ENCODE measurements around the gene HDLBP. TPM values are rescaled to one million over a fixed set of nuclear protein-coding genes. Genes with fewer than 3 reads are reported as not detected.

The HDLBP gene
- total RNA-seq, 1 donor from 2014 or later = 216 TPM

DNA sequence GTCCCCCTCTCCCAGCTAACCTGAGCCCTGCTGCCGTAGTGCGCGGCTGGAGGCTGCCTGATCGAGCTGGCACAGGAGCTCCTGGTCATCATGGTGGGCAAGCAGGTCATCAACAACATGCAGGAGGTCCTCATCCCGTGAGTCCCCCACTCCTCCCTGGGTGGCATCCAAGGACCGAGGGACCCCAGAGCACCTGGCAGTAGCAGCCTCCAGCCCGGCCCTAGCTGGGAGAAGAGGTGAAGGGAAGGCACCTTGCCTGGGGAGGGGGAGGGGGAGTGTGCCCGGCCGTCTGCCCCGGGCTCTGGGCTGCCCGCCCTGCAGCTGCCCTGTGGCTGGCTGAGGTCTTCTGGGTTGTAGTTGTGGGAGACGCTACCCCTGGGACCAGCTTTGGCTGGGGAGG lies 100.7 kb downstream of the HDLBP start:
- H3K4me3 Mint-ChIP-seq (ENCODE audit: unreplicated experiment) = no peak overlapping the region
- DNase-seq = no peak
- H3K9me3 Mint-ChIP-seq (ENCODE audit: unreplicated experiment) = no peaks in the 10 kb centered on the region
- peaks cover 3% of the 10 kb centered on the region for H3K27me3 Mint-ChIP-seq (ENCODE audit: unreplicated experiment)
- TF ChIP-seq, protein P1, sequence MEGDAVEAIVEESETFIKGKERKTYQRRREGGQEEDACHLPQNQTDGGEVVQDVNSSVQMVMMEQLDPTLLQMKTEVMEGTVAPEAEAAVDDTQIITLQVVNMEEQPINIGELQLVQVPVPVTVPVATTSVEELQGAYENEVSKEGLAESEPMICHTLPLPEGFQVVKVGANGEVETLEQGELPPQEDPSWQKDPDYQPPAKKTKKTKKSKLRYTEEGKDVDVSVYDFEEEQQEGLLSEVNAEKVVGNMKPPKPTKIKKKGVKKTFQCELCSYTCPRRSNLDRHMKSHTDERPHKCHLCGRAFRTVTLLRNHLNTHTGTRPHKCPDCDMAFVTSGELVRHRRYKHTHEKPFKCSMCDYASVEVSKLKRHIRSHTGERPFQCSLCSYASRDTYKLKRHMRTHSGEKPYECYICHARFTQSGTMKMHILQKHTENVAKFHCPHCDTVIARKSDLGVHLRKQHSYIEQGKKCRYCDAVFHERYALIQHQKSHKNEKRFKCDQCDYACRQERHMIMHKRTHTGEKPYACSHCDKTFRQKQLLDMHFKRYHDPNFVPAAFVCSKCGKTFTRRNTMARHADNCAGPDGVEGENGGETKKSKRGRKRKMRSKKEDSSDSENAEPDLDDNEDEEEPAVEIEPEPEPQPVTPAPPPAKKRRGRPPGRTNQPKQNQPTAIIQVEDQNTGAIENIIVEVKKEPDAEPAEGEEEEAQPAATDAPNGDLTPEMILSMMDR (IDR thresholded peaks at IDR 0.05; ENCODE audit: partially characterized antibody, unreplicated experiment) = no peak
- no peaks in the 10 kb centered on the region for H3K36me3 Mint-ChIP-seq (ENCODE audit: unreplicated experiment)
- peaks cover 2% of the 10 kb centered on the region for H3K4me1 Mint-ChIP-seq (ENCODE audit: low read depth, unreplicated experiment)
- no peak overlapping the region for H3K27ac Mint-ChIP-seq (ENCODE audit: unreplicated experiment)

DNA sequence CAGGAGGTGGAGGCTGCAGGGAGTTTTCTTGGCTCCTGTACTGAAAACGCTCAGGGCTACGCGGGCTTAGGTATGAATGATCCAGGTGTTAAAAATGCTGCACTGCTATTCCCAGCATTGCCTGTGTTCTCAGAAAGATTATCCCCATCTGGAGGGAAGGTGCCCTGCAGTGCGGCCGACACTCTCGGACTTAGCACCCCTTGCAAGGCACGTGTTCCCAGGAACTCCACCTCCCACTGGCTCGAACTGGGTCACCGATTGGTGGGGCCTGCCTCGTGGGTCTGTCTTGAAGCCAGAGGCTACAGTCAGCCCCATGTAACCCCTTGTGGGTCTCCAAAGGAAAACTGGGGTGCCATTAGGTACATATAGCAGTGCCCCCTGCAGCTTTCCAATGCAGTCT lies 101.3 kb downstream of the HDLBP start:
- no peak overlapping the region for H3K27ac Mint-ChIP-seq (ENCODE audit: unreplicated experiment)
- H3K4me3 Mint-ChIP-seq (ENCODE audit: unreplicated experiment) = no peak overlapping the region
- TF ChIP-seq, protein P1 (IDR thresholded peaks at IDR 0.05; ENCODE audit: partially characterized antibody, unreplicated experiment) = no peak
- H3K36me3 Mint-ChIP-seq (ENCODE audit: unreplicated experiment) = no peaks in the 10 kb centered on the region
- H3K4me1 Mint-ChIP-seq (ENCODE audit: low read depth, unreplicated experiment) = peaks cover 1% of the 10 kb centered on the region
- no peaks in the 10 kb centered on the region for H3K9me3 Mint-ChIP-seq (ENCODE audit: unreplicated experiment)
- peaks cover 3% of the 10 kb centered on the region for H3K27me3 Mint-ChIP-seq (ENCODE audit: unreplicated experiment)
- DNase-seq = no peak

DNA sequence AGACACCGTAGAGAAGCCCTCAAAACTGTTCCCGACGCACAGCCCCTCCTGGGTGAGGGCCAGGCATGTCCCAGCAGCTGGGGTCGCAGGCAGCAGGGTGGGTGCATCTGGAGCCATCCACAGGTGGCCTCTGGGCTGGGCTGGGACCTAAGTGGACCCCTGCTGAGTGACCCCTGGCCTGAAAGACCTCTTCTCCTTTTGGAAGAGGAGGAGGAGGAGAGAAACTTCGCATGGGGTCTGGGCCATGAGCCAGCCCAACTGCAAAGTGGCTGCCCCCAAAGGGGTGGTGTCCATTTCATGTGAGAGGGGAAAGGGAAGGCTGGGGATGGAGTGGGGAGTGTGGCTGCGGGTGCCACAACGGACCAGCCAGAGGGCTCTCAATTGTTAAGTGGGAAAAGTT lies 101.9 kb downstream of the HDLBP start:
- H3K9me3 Mint-ChIP-seq (ENCODE audit: unreplicated experiment) = no peaks in the 10 kb centered on the region
- H3K4me3 Mint-ChIP-seq (ENCODE audit: unreplicated experiment) = no peak overlapping the region
- no peaks in the 10 kb centered on the region for H3K4me1 Mint-ChIP-seq (ENCODE audit: low read depth, unreplicated experiment)
- TF ChIP-seq, protein P1 (IDR thresholded peaks at IDR 0.05; ENCODE audit: partially characterized antibody, unreplicated experiment) = no peak
- H3K27me3 Mint-ChIP-seq (ENCODE audit: unreplicated experiment) = peaks cover 5% of the 10 kb centered on the region
- no peak for DNase-seq
- no peak overlapping the region for H3K27ac Mint-ChIP-seq (ENCODE audit: unreplicated experiment)
- no peaks in the 10 kb centered on the region for H3K36me3 Mint-ChIP-seq (ENCODE audit: unreplicated experiment)

DNA sequence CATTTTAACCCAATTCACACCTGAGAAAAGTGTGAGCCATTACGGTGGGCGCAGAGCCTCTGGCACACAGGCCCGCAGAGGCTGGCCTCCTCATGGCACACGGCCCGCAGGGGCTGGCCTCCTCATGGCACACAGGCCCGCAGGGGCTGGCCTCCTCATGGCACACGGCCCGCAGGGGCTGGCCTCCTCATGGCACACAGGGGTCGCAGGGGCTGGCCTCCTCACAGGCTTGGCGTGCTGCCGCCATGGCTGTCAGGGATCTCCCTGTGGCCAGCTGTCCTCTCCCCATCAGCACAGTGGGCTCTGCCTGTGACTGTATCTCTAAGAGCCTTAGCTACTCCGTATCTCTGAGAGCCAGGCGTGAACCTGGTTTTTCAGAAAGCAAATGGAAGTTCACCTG lies 102.4 kb downstream of the HDLBP start:
- Mint-ChIP-seq H3K27ac (ENCODE audit: unreplicated experiment) (no peak overlapping the region), H3K9me3 (ENCODE audit: unreplicated experiment) (peaks cover 2% of the 10 kb centered on the region), H3K4me1 (ENCODE audit: low read depth, unreplicated experiment) (no peaks in the 10 kb centered on the region), H3K4me3 (ENCODE audit: unreplicated experiment) (no peak overlapping the region), H3K36me3 (ENCODE audit: unreplicated experiment) (peaks cover 4% of the 10 kb centered on the region), H3K27me3 (ENCODE audit: unreplicated experiment) (peaks cover 7% of the 10 kb centered on the region)
- no peak for DNase-seq
- TF ChIP-seq, protein P1 (IDR thresholded peaks at IDR 0.05; ENCODE audit: partially characterized antibody, unreplicated experiment) = no peak

DNA sequence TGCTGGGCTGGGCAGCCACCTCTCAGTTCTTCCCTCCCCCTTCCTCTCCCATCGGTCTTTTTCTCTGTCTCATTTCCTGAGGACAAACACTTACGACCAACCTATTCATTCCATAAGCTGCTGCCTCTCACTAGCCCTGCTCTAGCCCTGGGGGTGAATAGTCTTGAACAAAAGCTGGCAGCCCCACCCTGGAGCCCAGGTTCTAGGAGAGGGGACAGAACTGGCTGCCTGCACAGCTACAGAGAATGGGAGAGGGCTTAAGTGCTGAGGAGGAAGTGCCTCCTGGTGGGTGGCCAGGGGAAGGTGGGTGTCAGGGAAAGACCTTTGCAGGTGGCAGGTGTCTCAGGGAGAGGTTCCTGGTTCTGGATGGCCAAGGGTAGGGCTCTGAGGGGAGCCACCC lies 104.2 kb downstream of the HDLBP start:
- Mint-ChIP-seq H3K36me3 (ENCODE audit: unreplicated experiment) (peaks cover 4% of the 10 kb centered on the region), H3K4me3 (ENCODE audit: unreplicated experiment) (no peak overlapping the region), H3K9me3 (ENCODE audit: unreplicated experiment) (peaks cover 2% of the 10 kb centered on the region), H3K27me3 (ENCODE audit: unreplicated experiment) (peaks cover 5% of the 10 kb centered on the region), H3K4me1 (ENCODE audit: low read depth, unreplicated experiment) (no peaks in the 10 kb centered on the region), H3K27ac (ENCODE audit: unreplicated experiment) (no peak overlapping the region)
- TF ChIP-seq, protein P1 (IDR thresholded peaks at IDR 0.05; ENCODE audit: partially characterized antibody, unreplicated experiment) = no peak
- no peak for DNase-seq

Measured in glutamatergic neuron (in vitro differentiated cells).